CD14-positive monocyte (primary cell): ENCODE data around the gene HNMT. TPM values are rescaled to one million over a fixed set of nuclear protein-coding genes. Genes with fewer than 3 reads are reported as not detected.

Source experiments
- DNase-seq, 3 donors: peaks; one replicate each; pipeline ENCODE4 v3.0.0-alpha.2; 2011 to 2022
- H2AFZ ChIP-seq: 2 replicates; pipeline ENCODE4 v1.6.0; 2012; ENCODE audit warnings: mild to moderate bottlenecking, low read depth, low read length, inconsistent platforms; ENCODE audit not compliant: insufficient read depth, poor library complexity, severe bottlenecking
- H3K27ac ChIP-seq, 2 donors: 1 replicate in 1 of 2; 2 replicates in 1 of 2; pipeline ENCODE4 v1.5.1; 2012 to 2013; ENCODE audit warnings: low read length in 2 of 2, control low read depth in 1 of 2, inconsistent platforms in 1 of 2, low read depth in 1 of 2, mild to moderate bottlenecking in 1 of 2
- H3K27me3 ChIP-seq, 2 donors: one replicate each; pipeline versions ENCODE4 v1.6.0 to v1.6.1; 2011 to 2013; ENCODE audit warnings: low read length in 2 of 2; ENCODE audit not compliant: control insufficient read depth in 2 of 2, insufficient read depth in 2 of 2
- H3K36me3 ChIP-seq, 2 donors: replicated peaks in 1 of 2; 1 replicate in 1 of 2; 2 replicates in 1 of 2; pipeline versions ENCODE4 v1.5.1 to v1.6.1; 2012 to 2013; ENCODE audit warnings: low read length in 2 of 2, control low read depth in 1 of 2, inconsistent platforms in 1 of 2, mild to moderate bottlenecking in 1 of 2; ENCODE audit not compliant: insufficient read depth in 2 of 2, control insufficient read depth in 1 of 2
- H3K4me1 ChIP-seq, 2 donors: 1 replicate in 1 of 2; 2 replicates in 1 of 2; pipeline versions ENCODE4 v1.5.1 to v1.6.1; 2012 to 2013; ENCODE audit warnings: low read length in 2 of 2, control low read depth in 1 of 2, inconsistent platforms in 1 of 2, mild to moderate bottlenecking in 1 of 2, moderate library complexity in 1 of 2; ENCODE audit not compliant: insufficient read depth in 2 of 2, control insufficient read depth in 1 of 2
- H3K4me2 ChIP-seq: replicated peaks from 2 replicates; pipeline ENCODE3; 2012; ENCODE audit warnings: low read length, moderate library complexity, mild to moderate bottlenecking; ENCODE audit not compliant: poor library complexity, severe bottlenecking; ENCODE audit errors: extremely low read depth
- H3K4me3 ChIP-seq, 3 experiments: fragments of 200-600 bp in 1 of 3; sonication (generic) in 1 of 3; replicated peaks in 1 of 3; 1 replicate in 2 of 3; 2 replicates in 1 of 3; pipeline ENCODE4 v1.5.1; 2011 to 2013; ENCODE audit warnings: low read length in 3 of 3, mild to moderate bottlenecking in 3 of 3, control low read depth in 2 of 3, low read depth in 2 of 3, inconsistent platforms in 1 of 3, moderate library complexity in 1 of 3
- H3K79me2 ChIP-seq: 2 replicates; pipeline ENCODE4 v1.6.0; 2012; ENCODE audit warnings: mild to moderate bottlenecking, control low read depth, inconsistent platforms, low read length, moderate library complexity; ENCODE audit not compliant: insufficient read depth
- H3K9ac ChIP-seq: 2 replicates; pipeline ENCODE4 v1.6.0; 2017; ENCODE audit warnings: low read length, mild to moderate bottlenecking; ENCODE audit not compliant: insufficient read depth, poor library complexity, severe bottlenecking
- H3K9me3 ChIP-seq, 2 donors: replicated peaks in 1 of 2; 1 replicate in 1 of 2; 2 replicates in 1 of 2; pipeline versions ENCODE4 v1.5.1 to v1.6.1; 2012 to 2013; ENCODE audit warnings: low read length in 2 of 2, control low read depth in 1 of 2; ENCODE audit not compliant: control insufficient read depth in 1 of 2, insufficient read depth in 1 of 2
- H4K20me1 ChIP-seq: 2 replicates; pipeline ENCODE4 v1.6.0; 2012; ENCODE audit warnings: mild to moderate bottlenecking, low read length, control low read depth, moderate library complexity; ENCODE audit not compliant: insufficient read depth
- H3K27ac Mint-ChIP-seq, 7 donors: one replicate each; pipeline ENCODE4 v1.8.0; 2020; ENCODE audit warnings: mild to moderate bottlenecking in 7 of 7, mixed read lengths in 7 of 7, moderate library complexity in 6 of 7, inconsistent platforms in 2 of 7
- H3K27me3 Mint-ChIP-seq, 3 donors: one replicate each; pipeline ENCODE4 v1.8.0; 2021 to 2022; ENCODE audit warnings: low read depth in 3 of 3, mild to moderate bottlenecking in 3 of 3, mixed read lengths in 3 of 3, moderate library complexity in 3 of 3, inconsistent platforms in 1 of 3
- H3K36me3 Mint-ChIP-seq, 2 donors: one replicate each; pipeline ENCODE4 v1.8.0; 2020; ENCODE audit warnings: mixed read lengths in 2 of 2, inconsistent platforms in 1 of 2, mild to moderate bottlenecking in 1 of 2
- H3K4me1 Mint-ChIP-seq: one replicate; pipeline ENCODE4 v1.8.0; 2020; ENCODE audit warnings: mild to moderate bottlenecking, mixed read lengths
- H3K4me3 Mint-ChIP-seq, 2 donors: one replicate each; pipeline ENCODE4 v1.8.0; 2020; ENCODE audit warnings: mild to moderate bottlenecking in 2 of 2, mixed read lengths in 2 of 2, moderate library complexity in 1 of 2
- H3K9me3 Mint-ChIP-seq, 7 donors: one replicate each; pipeline ENCODE4 v1.8.0; 2020 to 2022; ENCODE audit warnings: mixed read lengths in 7 of 7, mild to moderate bottlenecking in 6 of 7, moderate library complexity in 6 of 7, inconsistent platforms in 2 of 7
- WGBS: methylation state at CpG from one replicate; pipeline ENCODE4 v1.1.5; 2013; ENCODE audit warnings: missing lambda C conversion rate; ENCODE audit not compliant: insufficient coverage; 5-methylcytosine and 5-hydroxymethylcytosine counted together
- intact Hi-C, 2 donors: fragments of 100-400 bp; cut with micrococcal nuclease; formaldehyde crosslinking; loops; one replicate each; pipeline versions ENCODE4 v1.15.0 to v1.15.1; 2023
- polyA plus RNA-seq, 3 donors: library from polyadenylated mRNA; depleted of rRNA in 1 of 3; unstranded in 2 of 3; stranded (reverse) in 1 of 3; fragments of 300-500 nt in 2 of 3; fragments of >200 nt in 1 of 3; fragmentation: Illumina TruSeq in 2 of 3; gene quantifications; 1 replicate in 2 of 3; 2 replicates in 1 of 3; pipeline ENCODE4 v1.2.3, GENCODE V29; 2012 to 2021
- TF ChIP-seq, protein P1 (sequence below): fragments of 200-600 bp; IDR thresholded peaks from one replicate; pipeline ENCODE4 v1.8.0; 2022; ENCODE audit warnings: antibody characterized with exemption, mild to moderate bottlenecking

Gene HNMT
- polyA plus RNA-seq, 3 donors = 83.0 to 118 (median 109) TPM

DNA sequence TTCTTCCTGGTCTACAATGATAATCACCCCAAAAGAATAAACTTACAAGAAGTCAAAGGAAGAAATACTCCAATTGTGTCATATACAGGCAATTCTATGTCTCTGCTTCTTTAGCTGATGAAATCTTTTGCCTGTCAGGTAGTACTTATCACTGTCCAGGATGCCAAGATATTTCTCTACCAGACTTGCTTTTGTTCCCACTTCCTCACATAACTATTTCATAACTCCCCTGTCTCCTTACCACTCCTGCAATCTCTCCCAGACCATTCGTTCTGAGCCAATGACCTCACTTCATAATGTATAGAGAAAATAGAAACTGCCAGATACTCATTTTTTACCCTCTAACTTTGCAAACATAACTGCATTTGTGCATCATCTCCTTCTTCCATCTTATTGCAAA, 39.1 kb downstream of the HNMT start:
- Histone ChIP-seq H3K36me3 (peaks cover 76 to 83% of the 10 kb centered on the region in 2 donors), H3K27ac (no peak overlapping the region), H3K9ac (no peak overlapping the region), H3K4me2 (no peak overlapping the region), H3K79me2 (no peaks in the 10 kb centered on the region), H3K27me3 (no peaks in the 10 kb centered on the region), H3K4me1 (no peaks in the 10 kb centered on the region), H2AFZ (no peak overlapping the region), H3K9me3 (no peaks in the 10 kb centered on the region), H4K20me1 (peaks cover 11% of the 10 kb centered on the region), H3K4me3 (no peak overlapping the region)
- intact Hi-C loops = no loop called here
- H3K27ac Mint-ChIP-seq = peak overlapping the region in 1 of 7 donors; percentile 15
- DNase-seq = no peak
- H3K36me3 Mint-ChIP-seq = peaks cover 73 to 82% of the 10 kb centered on the region in 2 donors
- H3K4me3 Mint-ChIP-seq = no peak overlapping the region
- TF ChIP-seq, protein P1, sequence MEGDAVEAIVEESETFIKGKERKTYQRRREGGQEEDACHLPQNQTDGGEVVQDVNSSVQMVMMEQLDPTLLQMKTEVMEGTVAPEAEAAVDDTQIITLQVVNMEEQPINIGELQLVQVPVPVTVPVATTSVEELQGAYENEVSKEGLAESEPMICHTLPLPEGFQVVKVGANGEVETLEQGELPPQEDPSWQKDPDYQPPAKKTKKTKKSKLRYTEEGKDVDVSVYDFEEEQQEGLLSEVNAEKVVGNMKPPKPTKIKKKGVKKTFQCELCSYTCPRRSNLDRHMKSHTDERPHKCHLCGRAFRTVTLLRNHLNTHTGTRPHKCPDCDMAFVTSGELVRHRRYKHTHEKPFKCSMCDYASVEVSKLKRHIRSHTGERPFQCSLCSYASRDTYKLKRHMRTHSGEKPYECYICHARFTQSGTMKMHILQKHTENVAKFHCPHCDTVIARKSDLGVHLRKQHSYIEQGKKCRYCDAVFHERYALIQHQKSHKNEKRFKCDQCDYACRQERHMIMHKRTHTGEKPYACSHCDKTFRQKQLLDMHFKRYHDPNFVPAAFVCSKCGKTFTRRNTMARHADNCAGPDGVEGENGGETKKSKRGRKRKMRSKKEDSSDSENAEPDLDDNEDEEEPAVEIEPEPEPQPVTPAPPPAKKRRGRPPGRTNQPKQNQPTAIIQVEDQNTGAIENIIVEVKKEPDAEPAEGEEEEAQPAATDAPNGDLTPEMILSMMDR = no peak
- WGBS = no CpG with 5 or more reads among the region's 1 CpG
- H3K9me3 Mint-ChIP-seq = peaks cover 0 to 7% (median 2%) of the 10 kb centered on the region in 7 donors
- H3K4me1 Mint-ChIP-seq = no peaks in the 10 kb centered on the region
- H3K27me3 Mint-ChIP-seq = no peaks in the 10 kb centered on the region

DNA sequence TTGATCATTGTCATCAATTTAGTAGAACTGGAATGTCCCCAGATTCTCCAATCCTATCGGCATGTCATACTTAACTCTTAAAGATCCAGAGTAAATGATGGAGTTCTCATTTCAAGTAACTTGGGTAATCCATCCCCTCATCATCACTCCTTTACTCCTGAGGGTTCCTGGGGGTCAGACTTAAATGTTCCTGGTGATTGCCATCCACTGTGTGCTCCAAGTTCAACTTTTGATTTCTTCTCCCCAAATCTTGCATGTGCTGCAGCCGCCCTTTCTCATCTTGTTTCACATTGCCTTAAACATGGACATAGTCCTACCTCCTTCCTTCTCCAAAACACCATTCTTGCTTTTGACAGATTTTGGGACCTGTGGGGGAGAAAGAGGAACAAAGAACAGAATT, 43.2 kb downstream of the HNMT start:
- intact Hi-C loops = no loop called here
- H3K9me3 Mint-ChIP-seq = peaks cover 0 to 7% (median 0%) of the 10 kb centered on the region in 7 donors
- Histone ChIP-seq H3K9ac (no peak overlapping the region), H3K4me2 (no peak overlapping the region), H3K36me3 (peaks cover 64 to 83% of the 10 kb centered on the region in 2 donors), H3K27ac (no peak overlapping the region), H3K79me2 (no peaks in the 10 kb centered on the region), H3K4me3 (no peak overlapping the region), H4K20me1 (no peaks in the 10 kb centered on the region), H3K27me3 (no peaks in the 10 kb centered on the region), H3K4me1 (no peaks in the 10 kb centered on the region), H3K9me3 (no peaks in the 10 kb centered on the region), H2AFZ (no peak overlapping the region)
- no peak overlapping the region for H3K27ac Mint-ChIP-seq
- H3K4me3 Mint-ChIP-seq = no peak overlapping the region
- TF ChIP-seq, protein P1 = no peak
- no peak for DNase-seq
- peaks cover 64 to 73% of the 10 kb centered on the region in 2 donors for H3K36me3 Mint-ChIP-seq
- no peaks in the 10 kb centered on the region for H3K4me1 Mint-ChIP-seq
- 100% methylated on average over 1 of the region's 2 CpGs for WGBS
- no peaks in the 10 kb centered on the region for H3K27me3 Mint-ChIP-seq
